Panc1 (cell line): ENCODE results near the gene DENND1C. TPM values are rescaled to one million over a fixed set of nuclear protein-coding genes. Genes with fewer than 3 reads are reported as not detected.

Experiments
- ATAC-seq: fragments of 200-7000 bp; cut with Tn5 transposase; 2 replicates; pipeline ENCODE4 v1.9.1; 2020; ENCODE audit warnings: mild to moderate bottlenecking, moderate library complexity
- BruUV-seq: library from RNA; stranded (reverse); fragments of 400-500 nt; replicated peaks from 2 replicates; lab custom pipeline; 2021; lab: Mats Ljungman, UMichigan
- CTCF ChIA-PET: fragments of 300-600 bp; sonication (Branson Sonifier 250); formaldehyde crosslinking; loops from one replicate; lab custom pipeline; 2022; ENCODE audit warnings: antibody characterized with exemption; lab: Charles Lee
- POLR2A ChIA-PET: fragments of 300-600 bp; sonication (Branson Sonifier 250); formaldehyde crosslinking; loops from one replicate; lab custom pipeline; 2022; ENCODE audit warnings: antibody characterized with exemption; lab: Charles Lee
- DNase-seq: peaks from one replicate; pipeline ENCODE4 v3.0.0-alpha.2; 2010; ENCODE audit warnings: low read depth, low spot score
- H3K27ac ChIP-seq: 2 replicates; pipeline ENCODE4 v1.5.1; 2011; ENCODE audit warnings: mild to moderate bottlenecking, low read length, inconsistent platforms
- H3K27me3 ChIP-seq: fragments of 200-500 bp; sonication (Bioruptor generic); 2 replicates; pipeline ENCODE4 v1.6.0; 2014; ENCODE audit warnings: low read length, inconsistent platforms; ENCODE audit not compliant: control insufficient read depth, insufficient read depth
- H3K36me3 ChIP-seq: fragments of 200-500 bp; sonication (Bioruptor generic); 2 replicates; pipeline ENCODE4 v1.5.1; 2014; ENCODE audit warnings: inconsistent platforms, mild to moderate bottlenecking, low read length, moderate library complexity; ENCODE audit not compliant: control insufficient read depth, insufficient read depth
- H3K4me1 ChIP-seq: 2 replicates; pipeline ENCODE4 v1.5.1; 2011; ENCODE audit warnings: inconsistent platforms, mild to moderate bottlenecking, low read length, moderate library complexity; ENCODE audit not compliant: control insufficient read depth, insufficient read depth
- H3K4me3 ChIP-seq, 2 experiments: 2 replicates each; pipeline ENCODE4 v1.5.1; 2011 to 2012; ENCODE audit warnings: low read depth in 2 of 2, low read length in 2 of 2, mild to moderate bottlenecking in 2 of 2, inconsistent platforms in 1 of 2, moderate library complexity in 1 of 2
- H3K9me3 ChIP-seq: fragments of 200-500 bp; sonication (Bioruptor generic); 2 replicates; pipeline ENCODE4 v1.5.1; 2014; ENCODE audit warnings: low read depth, mild to moderate bottlenecking, inconsistent platforms, low read length, moderate library complexity; ENCODE audit not compliant: control insufficient read depth, insufficient read depth
- CTCF ChIP-seq: fragments of 450-650 bp; IDR thresholded peaks from 2 replicates; pipeline ENCODE4 v1.5.1; 2017; ENCODE audit warnings: mild to moderate bottlenecking
- POLR2AphosphoS5 ChIP-seq: IDR thresholded peaks from 2 replicates; pipeline ENCODE4 v1.6.1; 2012; ENCODE audit warnings: mild to moderate bottlenecking, low read depth, low read length, moderate library complexity
- REST ChIP-seq, 2 experiments: IDR thresholded peaks; 2 replicates each; pipeline ENCODE4 v1.6.1; 2011 to 2012; ENCODE audit warnings: low read depth in 2 of 2, control low read depth in 1 of 2, low read length in 1 of 2, mild to moderate bottlenecking in 1 of 2, moderate library complexity in 1 of 2; ENCODE audit not compliant: insufficient read depth in 1 of 2
- SIN3A ChIP-seq: IDR thresholded peaks from 2 replicates; pipeline ENCODE4 v1.6.1; 2012; ENCODE audit warnings: low read depth, mild to moderate bottlenecking, low read length, moderate library complexity, borderline replicate concordance; ENCODE audit not compliant: insufficient read depth
- TCF7L2 ChIP-seq: IDR thresholded peaks from 2 replicates; pipeline ENCODE4 v1.6.1; 2011; ENCODE audit warnings: mild to moderate bottlenecking, low read depth, low read length, inconsistent platforms
- in situ Hi-C: cut with HindIII; loops from 2 replicates; pipeline ENCODE4 v1.10.0; 2016; ENCODE audit warnings: low sequenced_read_pairs, low pct_unique_long_range_greater_than_20kb
- intact Hi-C: fragments of 100-400 bp; cut with micrococcal nuclease; formaldehyde crosslinking; loops from one replicate; pipeline ENCODE4 v1.10.0; 2022; ENCODE audit not compliant: unreplicated experiment
- total RNA-seq: library from RNA; stranded (reverse); gene quantifications from one replicate; pipeline ENCODE4 v1.2.1, GENCODE V29; 2021; ENCODE audit not compliant: unreplicated experiment

The DENND1C gene
- total RNA-seq, 1 experiment from 2014 or later = 0.39 TPM

- no peaks in the 10 kb centered on the region for H3K9me3 ChIP-seq
- intact Hi-C loops (no loop called here), in situ Hi-C loops (no loop called here)
- DNase-seq (no peak), ATAC-seq (no peak)
- no peak overlapping the region for H3K27ac ChIP-seq
- POLR2A ChIA-PET = no interaction called here
- no peak for TF ChIP-seq CTCF
- TF ChIP-seq REST (IDR thresholded peaks at IDR 0.05; ENCODE audit: insufficient read depth in 1 of 2, low read depth in 2 of 2, low read length in 1 of 2) = no peak
- TF ChIP-seq TCF7L2 = no peak
- TF ChIP-seq POLR2AphosphoS5 = no peak
- TF ChIP-seq SIN3A = no peak
- H3K4me3 ChIP-seq = no peak overlapping the region
- CTCF ChIA-PET = no interaction called here
- BruUV-seq = no TSS peak
- no peaks in the 10 kb centered on the region for H3K27me3 ChIP-seq
- no peaks in the 10 kb centered on the region for H3K4me1 ChIP-seq
- no peaks in the 10 kb centered on the region for H3K36me3 ChIP-seq
Observed at GRCh38 chr19:6494438-6495036, 12.9 kb upstream of the DENND1C start.

DNA sequence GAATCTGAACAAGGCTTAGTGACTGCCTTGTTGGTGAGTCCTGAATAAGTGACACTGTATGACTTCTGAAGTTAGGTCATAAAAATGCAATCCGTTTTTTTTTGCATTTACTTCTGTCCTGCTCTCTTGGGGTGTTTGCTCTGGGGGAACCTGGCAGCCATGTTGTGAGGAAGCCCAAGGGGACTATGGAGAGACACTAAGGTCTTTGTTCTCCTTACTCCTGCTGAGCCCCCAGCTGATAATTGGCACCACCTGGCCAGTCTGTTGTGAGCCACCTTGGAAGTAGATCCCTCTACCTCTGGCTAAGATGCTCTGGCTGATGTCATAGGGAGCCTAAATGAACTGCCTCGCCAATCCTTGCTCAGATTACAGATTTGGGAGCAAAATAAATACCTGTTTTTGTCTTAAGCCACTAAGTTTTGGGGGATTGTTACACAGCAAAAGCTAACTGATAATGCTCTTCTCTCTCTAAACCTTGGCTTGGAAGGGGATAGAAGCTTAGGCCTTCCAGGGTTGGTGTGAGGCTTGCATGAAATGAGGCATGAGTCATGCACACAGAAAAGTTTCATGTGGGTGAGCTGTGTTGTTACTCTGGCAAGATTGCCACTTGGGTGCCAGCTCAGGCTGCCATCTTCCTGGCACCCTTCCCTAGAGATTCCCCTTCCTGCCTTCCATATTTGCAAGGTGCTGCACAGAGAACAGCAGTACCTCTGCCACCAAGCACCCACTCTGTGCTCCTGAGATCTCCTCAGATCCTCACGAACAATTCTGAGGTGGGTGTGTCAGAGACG, 10.4 kb upstream of the DENND1C start:
- in situ Hi-C loops = no loop called here
- intact Hi-C loops = no loop called here
- ATAC-seq (no peak), DNase-seq (no peak)
- Histone ChIP-seq H3K9me3 (no peaks in the 10 kb centered on the region), H3K27ac (no peak overlapping the region), H3K36me3 (no peaks in the 10 kb centered on the region), H3K4me3 (no peak overlapping the region), H3K27me3 (no peaks in the 10 kb centered on the region), H3K4me1 (no peaks in the 10 kb centered on the region)
- POLR2A ChIA-PET = no interaction called here
- BruUV-seq = no TSS peak
- CTCF ChIA-PET = no interaction called here
- TF ChIP-seq SIN3A = no peak
- TF ChIP-seq REST (IDR thresholded peaks at IDR 0.05; ENCODE audit: insufficient read depth in 1 of 2, low read depth in 2 of 2, low read length in 1 of 2) = no peak
- TF ChIP-seq CTCF = no peak
